ENCODE data around the gene CCDC28A.

GRCh38 chr6:138787138-138787537 lies 13.6 kb downstream of the CCDC28A start:
- TF ChIP-seq CTCF (conservative IDR thresholded peaks at IDR 0.05; ENCODE audit: low read length) (no peak), EZH2phosphoT487 (IDR thresholded peaks at IDR 0.05; ENCODE audit: borderline replicate concordance, low read depth, low read length) (no peak)

Measured in OCI-LY7 (cell line).